ENCODE measurements around the gene ARPC1B. TPM values are rescaled to one million over a fixed set of nuclear protein-coding genes. Genes with fewer than 3 reads are reported as not detected.

The ARPC1B gene
- total RNA-seq, 1 donor from 2014 or later, result 53.0 TPM

Other genes with a start within 250 kb of the ARPC1B start
- gene SMURF1, start 230.6 kb upstream of the ARPC1B start, total RNA-seq, result 27.4 TPM
- 0.72 TPM for gene KPNA7, start 166.6 kb upstream of the ARPC1B start, total RNA-seq
- not detected for gene MYH16, start 101.9 kb upstream of the ARPC1B start, total RNA-seq
- gene ARPC1A, start 48.8 kb upstream of the ARPC1B start, total RNA-seq, result 182 TPM
- 94.4 TPM for gene PDAP1, start 33.9 kb downstream of the ARPC1B start, total RNA-seq
- gene BUD31, start 34.2 kb downstream of the ARPC1B start, total RNA-seq, result 98.9 TPM
- gene PTCD1, start 64.1 kb downstream of the ARPC1B start, total RNA-seq, result 4.0 TPM
- gene CPSF4, start 64.2 kb downstream of the ARPC1B start, total RNA-seq, result 23.8 TPM
- 409 TPM for gene ATP5MF, start 91.4 kb downstream of the ARPC1B start, total RNA-seq
- 4.2 TPM for gene ZNF789, start 98.2 kb downstream of the ARPC1B start, total RNA-seq
- 15.4 TPM for gene ZNF394, start 125.6 kb downstream of the ARPC1B start, total RNA-seq
- 3.3 TPM for gene ZKSCAN5, start 129.9 kb downstream of the ARPC1B start, total RNA-seq
- 3.3 TPM for gene FAM200A, start 177.4 kb downstream of the ARPC1B start, total RNA-seq
- 49.9 TPM for gene ZNF655, start 183.9 kb downstream of the ARPC1B start, total RNA-seq
- 1.00 TPM for gene TMEM225B, start 223.5 kb downstream of the ARPC1B start, total RNA-seq
- gene ZSCAN25, start 242.2 kb downstream of the ARPC1B start, total RNA-seq, result 9.6 TPM

Data from esophagus mucosa (tissue), 1 donor.